HEK293T (cell line): ENCODE data around the gene UGDH.

Experiments
- CTCF ChIA-PET: fragments of 350-600 bp; formaldehyde crosslinking; extraction: SDS; loops from one replicate; lab custom pipeline; 2021; ENCODE audit warnings: antibody characterized with exemption, inconsistent platforms; lab: Yijun Ruan, JAX
- POLR2A ChIA-PET: fragments of 350-600 bp; formaldehyde crosslinking; extraction: SDS; loops from one replicate; lab custom pipeline; 2020; ENCODE audit warnings: antibody characterized with exemption, inconsistent platforms; lab: Yijun Ruan, JAX
- DNase-seq: peaks from one replicate; pipeline ENCODE4 v3.0.0; 2012; ENCODE audit warnings: mixed read lengths; ENCODE audit errors: extremely low spot score
- ARNT ChIP-seq: fragments of 450-650 bp; IDR thresholded peaks from 2 replicates; pipeline ENCODE4 v1.6.1; 2017; ENCODE audit warnings: mild to moderate bottlenecking
- BHLHE40 ChIP-seq: fragments of 450-650 bp; IDR thresholded peaks from 2 replicates; pipeline ENCODE4 v1.6.1; 2016; ENCODE audit warnings: mild to moderate bottlenecking, moderate library complexity, borderline replicate concordance
- CTBP1 ChIP-seq: fragments of 450-650 bp; IDR thresholded peaks from 2 replicates; pipeline ENCODE4 v1.6.1; 2016; ENCODE audit warnings: borderline replicate concordance
- ELF4 ChIP-seq: fragments of 450-650 bp; IDR thresholded peaks from 2 replicates; pipeline ENCODE4 v1.6.1; 2017; ENCODE audit warnings: antibody characterized with exemption
- FOXA1 ChIP-seq: fragments of 450-650 bp; IDR thresholded peaks from 2 replicates; pipeline ENCODE4 v1.6.1; 2016; ENCODE audit warnings: mild to moderate bottlenecking
- FOXK2 ChIP-seq: fragments of 450-650 bp; IDR thresholded peaks from 2 replicates; pipeline ENCODE4 v1.6.1; 2016; ENCODE audit warnings: mild to moderate bottlenecking
- FOXM1 ChIP-seq: fragments of 450-650 bp; IDR thresholded peaks from 2 replicates; pipeline ENCODE4 v1.6.1; 2017; ENCODE audit warnings: mild to moderate bottlenecking, borderline replicate concordance
- HDGF ChIP-seq: fragments of 450-650 bp; IDR thresholded peaks from 2 replicates; pipeline ENCODE4 v1.6.1; 2017; ENCODE audit warnings: antibody characterized with exemption, borderline replicate concordance
- L3MBTL2 ChIP-seq: fragments of 450-650 bp; conservative IDR thresholded peaks from 2 replicates; pipeline ENCODE4 v1.6.1; 2016; ENCODE audit warnings: mild to moderate bottlenecking
- LEF1 ChIP-seq: fragments of 450-650 bp; IDR thresholded peaks from 2 replicates; pipeline ENCODE4 v1.6.1; 2017; ENCODE audit warnings: mild to moderate bottlenecking, borderline replicate concordance
- NFRKB ChIP-seq: fragments of 450-650 bp; IDR thresholded peaks from 2 replicates; pipeline ENCODE4 v1.6.1; 2016; ENCODE audit warnings: mild to moderate bottlenecking, moderate library complexity
- PKNOX1 ChIP-seq: fragments of 450-650 bp; IDR thresholded peaks from 2 replicates; pipeline ENCODE4 v1.6.1; 2016
- SP1 ChIP-seq: fragments of 450-650 bp; IDR thresholded peaks from 2 replicates; pipeline ENCODE4 v1.6.1; 2017
- SUZ12 ChIP-seq: fragments of 450-650 bp; IDR thresholded peaks from 2 replicates; pipeline ENCODE4 v1.6.1; 2016; ENCODE audit warnings: mild to moderate bottlenecking
- TARDBP ChIP-seq: fragments of 450-650 bp; IDR thresholded peaks from 2 replicates; pipeline ENCODE4 v1.6.1; 2016
- ZNF384 ChIP-seq: fragments of 450-650 bp; IDR thresholded peaks from 2 replicates; pipeline ENCODE4 v1.6.1; 2016

The UGDH gene

DNA sequence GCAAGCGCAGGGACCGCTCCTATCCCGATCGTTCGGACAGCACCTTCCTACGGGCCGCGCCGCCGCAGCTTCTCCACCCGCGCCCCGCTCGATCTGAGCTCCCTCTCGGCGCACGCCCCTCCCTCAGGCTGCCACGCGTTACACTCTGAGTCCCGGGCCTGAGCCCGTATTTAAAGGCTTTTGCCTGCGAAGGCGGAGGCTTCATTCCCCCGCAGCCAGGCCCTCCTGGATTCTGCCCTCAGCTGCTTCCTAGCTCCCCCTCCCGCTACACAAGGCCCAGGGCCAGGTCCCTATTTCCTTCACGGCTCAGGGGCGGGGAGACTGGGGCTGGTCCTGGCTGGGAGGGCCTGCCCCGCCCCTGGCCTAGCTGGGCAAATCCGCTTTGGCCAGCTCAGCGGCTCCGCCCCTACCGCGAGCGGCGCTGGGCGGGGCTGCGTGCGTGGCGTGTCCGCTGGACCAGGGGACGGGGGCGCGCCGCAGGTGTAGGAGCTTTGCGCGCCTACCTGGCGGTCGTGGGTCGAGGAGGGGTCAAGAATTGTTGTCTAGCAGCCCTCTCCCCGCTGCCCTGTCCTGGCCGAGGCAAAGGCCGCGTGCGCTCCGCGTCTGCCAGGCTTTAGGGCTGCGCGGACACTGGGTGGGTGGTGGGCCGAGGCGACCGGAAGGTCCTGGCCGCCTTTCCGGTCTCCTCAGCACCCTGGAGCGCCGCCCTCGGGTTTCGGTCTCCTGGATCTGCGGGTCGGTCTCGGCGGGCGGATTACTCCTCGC is at the start of gene UGDH:
Gene UGDH (minus strand): TSS at position 144 of the 765 bp plus-strand sequence. CDS start 5,927 bp downstream, outside the sequence.
- POLR2A ChIA-PET, result interaction anchor here (0.5 to 1.4 kb wide), 27 partner anchors 9 to 451 kb away, joined by 3 to 20 read pairs (median 4); partner anchors contain the start of genes LIAS, PDS5A, RPL9 and SMIM14
- TF ChIP-seq TARDBP, result peak; percentile 68; the same call in 1 of the 2 replicates
- TF ChIP-seq FOXA1, result no peak
- peak; percentile 87 for DNase-seq
- CTCF ChIA-PET, result no interaction called here

- no peak for DNase-seq
- CTCF ChIA-PET, result interaction anchor here (0.6 kb wide), 1 partner anchor 45 kb away, joined by 4 read pairs; no protein-coding TSS in a partner anchor
- TF ChIP-seq PKNOX1 (no peak), FOXM1 (no peak), NFRKB (no peak), ARNT (no peak), L3MBTL2 (no peak), HDGF (no peak), SUZ12 (no peak), TARDBP (no peak), FOXK2 (no peak), CTBP1 (no peak), FOXA1 (no peak), SP1 (no peak), LEF1 (no peak)
- POLR2A ChIA-PET, result interaction anchor here (1.7 kb wide), 1 partner anchor 63 kb away, joined by 3 read pairs; no protein-coding TSS in a partner anchor
Measured at GRCh38 chr4:39574946-39575345, 47.7 kb upstream of the UGDH start.

DNA sequence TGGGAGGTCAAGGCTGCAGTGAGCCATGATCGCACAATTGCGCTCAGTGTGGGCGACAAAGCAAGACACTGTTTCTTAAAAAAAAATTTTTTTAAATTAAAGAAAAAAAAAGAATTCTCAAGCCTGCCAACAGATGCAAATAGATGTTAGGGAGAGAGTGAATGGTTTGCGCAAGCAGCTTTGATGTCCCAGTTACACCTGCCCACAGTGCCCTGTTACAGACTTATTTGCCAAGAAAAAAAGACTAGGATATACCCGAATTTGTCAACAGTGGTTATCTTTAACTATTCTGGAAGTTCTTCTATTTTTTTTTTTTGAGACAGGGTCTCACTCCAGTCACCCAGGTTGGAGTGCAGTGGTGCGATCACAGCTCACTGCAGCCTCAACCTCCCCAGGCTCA is 44.3 kb upstream of the UGDH start:
- DNase-seq, result no peak
- TF ChIP-seq ZNF384 (no peak), LEF1 (no peak), NFRKB (no peak), BHLHE40 (no peak), FOXK2 (no peak), CTBP1 (no peak), PKNOX1 (no peak), L3MBTL2 (no peak), ELF4 (no peak), ARNT (no peak), FOXM1 (no peak), TARDBP (no peak), SUZ12 (no peak), SP1 (no peak), HDGF (no peak), FOXA1 (no peak)
- POLR2A ChIA-PET, result no interaction called here
- CTCF ChIA-PET, result no interaction called here

DNA sequence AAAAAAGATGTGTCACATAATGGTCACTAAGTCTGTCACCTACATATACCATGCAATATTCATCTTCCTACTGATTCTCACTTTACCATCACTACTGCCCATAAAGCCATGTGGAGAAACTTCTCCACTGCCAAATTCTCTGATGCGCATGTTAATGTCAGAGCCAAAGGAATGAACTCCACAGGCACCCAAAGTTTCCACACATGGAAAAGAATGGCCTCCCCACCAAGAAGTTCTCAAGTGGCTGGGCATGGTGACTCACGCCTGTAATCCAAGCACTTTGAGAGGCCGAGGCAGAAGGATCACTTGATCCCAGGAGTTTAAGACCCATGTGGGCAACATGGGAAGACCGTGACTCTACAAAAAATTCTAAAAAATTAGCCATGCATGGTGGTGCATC is 43.8 kb upstream of the UGDH start:
- POLR2A ChIA-PET, result no interaction called here
- TF ChIP-seq SUZ12, result no peak
- TF ChIP-seq PKNOX1, result no peak
- no peak for TF ChIP-seq FOXK2
- TF ChIP-seq NFRKB, result no peak
- TF ChIP-seq FOXM1, result no peak
- no peak for TF ChIP-seq CTBP1
- no peak for TF ChIP-seq HDGF
- no peak for TF ChIP-seq TARDBP
- no peak for TF ChIP-seq ZNF384
- no peak for TF ChIP-seq L3MBTL2
- TF ChIP-seq ELF4, result no peak
- TF ChIP-seq LEF1, result no peak
- no peak for TF ChIP-seq BHLHE40

GRCh38 chr4:39569209-39569608 is 42.0 kb upstream of the UGDH start:
- TF ChIP-seq SUZ12, result no peak
- no peak for TF ChIP-seq ZNF384
- TF ChIP-seq FOXK2, result no peak
- TF ChIP-seq SP1, result no peak
- TF ChIP-seq ARNT, result no peak
- no peak for TF ChIP-seq L3MBTL2
- TF ChIP-seq NFRKB, result no peak
- no peak for TF ChIP-seq LEF1
- TF ChIP-seq TARDBP, result no peak
- no peak for TF ChIP-seq ELF4
- no peak for TF ChIP-seq FOXM1
- no peak for TF ChIP-seq PKNOX1
- TF ChIP-seq CTBP1, result no peak
- TF ChIP-seq BHLHE40, result no peak
- no peak for TF ChIP-seq FOXA1
- no peak for TF ChIP-seq HDGF
- no peak for DNase-seq
- CTCF ChIA-PET, result no interaction called here
- POLR2A ChIA-PET, result interaction anchor here (0.9 to 1.5 kb wide), 3 partner anchors 9 to 69 kb away, joined by 3 to 4 read pairs (median 3); partner anchors contain the start of genes SMIM14 and UGDH

More for the DNA sequence above, 43.8 kb upstream of the UGDH start:
- DNase-seq, result no peak
- CTCF ChIA-PET, result interaction anchor here (0.7 kb wide), 1 partner anchor 56 kb away, joined by 4 read pairs; no protein-coding TSS in a partner anchor
